ENCODE data around the gene APOC3. TPM values are rescaled to one million over a fixed set of nuclear protein-coding genes. Genes with fewer than 3 reads are reported as not detected.

Gene APOC3
- total RNA-seq, 1 experiment from 2014 or later = not detected

GRCh38 chr11:116882386-116882785, 52.7 kb downstream of the APOC3 start:
- no peak overlapping the region for H2BK15ac ChIP-seq (ENCODE audit: low read depth, low read length)
- no peak overlapping the region for H2BK5ac ChIP-seq (ENCODE audit: insufficient read length, low read length)
- H3T11ph ChIP-seq (ENCODE audit: low read length) = no peak overlapping the region
- H3K14ac ChIP-seq (ENCODE audit: insufficient read depth, low read length) = no peak overlapping the region
- no peak overlapping the region for H3K18ac ChIP-seq (ENCODE audit: insufficient read length, low read depth, low read length)
- no peak overlapping the region for H3K4ac ChIP-seq (ENCODE audit: low read depth, low read length)
- H2BK120ac ChIP-seq (ENCODE audit: low read depth, low read length, poor library complexity, severe bottlenecking) = no peak overlapping the region
- no peak overlapping the region for H4K91ac ChIP-seq (ENCODE audit: insufficient read length, low read depth, low read length)
- H3K23ac ChIP-seq (ENCODE audit: insufficient read length, low read depth, low read length) = no peak overlapping the region
- H3K36me3 Mint-ChIP-seq (ENCODE audit: insufficient read depth in 1 of 3, low read depth in 3 of 3) = peaks cover 0 to 9% (median 1%) of the 10 kb centered on the region in 3 experiments; a peak in 3 of 7 replicates
- no peaks in the 10 kb centered on the region for H4K20me1 ChIP-seq (ENCODE audit: control insufficient read depth, insufficient read depth, insufficient read length)
- H4K8ac ChIP-seq (replicated peaks; ENCODE audit: insufficient read length, low read depth, low read length) = no peak overlapping the region
- H2AK5ac ChIP-seq (ENCODE audit: insufficient read length, low read length) = no peak overlapping the region
- no peaks in the 10 kb centered on the region for H3K27me3 Mint-ChIP-seq (ENCODE audit: low read depth)
- H3K27me3 ChIP-seq (ENCODE audit: insufficient read depth, low read length) = no peaks in the 10 kb centered on the region
- H2AFZ ChIP-seq (ENCODE audit: low read length) = no peak overlapping the region
- H3K56ac ChIP-seq (ENCODE audit: insufficient read length, low read depth, low read length) = no peak overlapping the region
- H3K9ac ChIP-seq (ENCODE audit: extremely low read depth, insufficient read length, low read length) = no peak overlapping the region
- no peaks in the 10 kb centered on the region for H3K4me1 Mint-ChIP-seq
- TF ChIP-seq, protein P1, sequence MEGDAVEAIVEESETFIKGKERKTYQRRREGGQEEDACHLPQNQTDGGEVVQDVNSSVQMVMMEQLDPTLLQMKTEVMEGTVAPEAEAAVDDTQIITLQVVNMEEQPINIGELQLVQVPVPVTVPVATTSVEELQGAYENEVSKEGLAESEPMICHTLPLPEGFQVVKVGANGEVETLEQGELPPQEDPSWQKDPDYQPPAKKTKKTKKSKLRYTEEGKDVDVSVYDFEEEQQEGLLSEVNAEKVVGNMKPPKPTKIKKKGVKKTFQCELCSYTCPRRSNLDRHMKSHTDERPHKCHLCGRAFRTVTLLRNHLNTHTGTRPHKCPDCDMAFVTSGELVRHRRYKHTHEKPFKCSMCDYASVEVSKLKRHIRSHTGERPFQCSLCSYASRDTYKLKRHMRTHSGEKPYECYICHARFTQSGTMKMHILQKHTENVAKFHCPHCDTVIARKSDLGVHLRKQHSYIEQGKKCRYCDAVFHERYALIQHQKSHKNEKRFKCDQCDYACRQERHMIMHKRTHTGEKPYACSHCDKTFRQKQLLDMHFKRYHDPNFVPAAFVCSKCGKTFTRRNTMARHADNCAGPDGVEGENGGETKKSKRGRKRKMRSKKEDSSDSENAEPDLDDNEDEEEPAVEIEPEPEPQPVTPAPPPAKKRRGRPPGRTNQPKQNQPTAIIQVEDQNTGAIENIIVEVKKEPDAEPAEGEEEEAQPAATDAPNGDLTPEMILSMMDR (conservative IDR thresholded peaks at IDR 0.05) = no peak
- H2BK12ac ChIP-seq (ENCODE audit: insufficient read length, low read depth, low read length) = no peak overlapping the region
- no peaks in the 10 kb centered on the region for H3K4me1 ChIP-seq (ENCODE audit: insufficient read depth, low read length)
- H3K27ac Mint-ChIP-seq = no peak overlapping the region
- no peak overlapping the region for H3K4me2 ChIP-seq (ENCODE audit: insufficient read depth, insufficient read length, low read length)
- H3K27ac ChIP-seq (ENCODE audit: insufficient read length, low read depth, low read length) = no peak overlapping the region
- H3K9me3 ChIP-seq (ENCODE audit: control insufficient read depth, low read depth, low read length) = no peaks in the 10 kb centered on the region
- DNase-seq = no peak
- no peak overlapping the region for H2BK20ac ChIP-seq (ENCODE audit: low read depth, low read length, poor library complexity, severe bottlenecking)
- no peaks in the 10 kb centered on the region for H3K79me1 ChIP-seq (ENCODE audit: insufficient read depth, low read depth, low read length, poor library complexity, severe bottlenecking)
- H3K79me2 ChIP-seq (ENCODE audit: insufficient read depth, low read length) = no peaks in the 10 kb centered on the region
- no peak overlapping the region for H3K4me3 Mint-ChIP-seq
- H3K23me2 ChIP-seq (ENCODE audit: insufficient read length, low read depth, low read length, poor library complexity, severe bottlenecking) = no peaks in the 10 kb centered on the region
- H3K9me3 Mint-ChIP-seq = no peaks in the 10 kb centered on the region
- H4K5ac ChIP-seq (ENCODE audit: insufficient read length, low read depth, low read length) = no peak overlapping the region

Other genes starting within 250 kb of the APOC3 start
- 29.3 and 30.0 TPM in 2 replicates for gene BUD13, start 56.9 kb upstream of the APOC3 start, total RNA-seq (2021)
- 77.2 and 82.0 TPM in 2 replicates for gene ZPR1, start 41.9 kb upstream of the APOC3 start, total RNA-seq (2021)
- 0.11 TPM in 1 of 2 replicates, not detected in the other for gene APOA5, start 38.0 kb upstream of the APOC3 start, total RNA-seq (2021)
- not detected in 2 replicates for gene APOA4, start 6.6 kb upstream of the APOC3 start, total RNA-seq (2021)
- gene APOA1, start 7.7 kb downstream of the APOC3 start, total RNA-seq (2021) = 0.68 and 0.79 TPM in 2 replicates